GM12891 (cell line): ENCODE measurements around the gene PPP1R14D.
"Not testable (repeated sequence)": the region's sequence is repeated elsewhere in the genome, so short reads cannot be mapped to it uniquely, and the experiment has no call there.

Source experiments
- DNase-seq: peaks from one replicate; pipeline ENCODE4 v3.0.0; 2011; ENCODE audit warnings: low spot score; ENCODE audit not compliant: insufficient read length
- FAIRE-seq: peaks from 2 replicates; lab custom pipeline; 2011; peaks lifted over from hg19 to GRCh38; lab: Jason Lieb, UNC
- PAX5 ChIP-seq: IDR thresholded peaks from 2 replicates; pipeline ENCODE4 v1.6.1; 2011; ENCODE audit warnings: low read length, moderate library complexity, mild to moderate bottlenecking; ENCODE audit not compliant: insufficient read depth, severe bottlenecking
- POLR2A ChIP-seq: IDR thresholded peaks from 2 replicates; pipeline ENCODE4 v1.6.1; 2011; ENCODE audit warnings: low read depth, low read length, control low read depth
- POLR2AphosphoS5 ChIP-seq: IDR thresholded peaks from 2 replicates; pipeline ENCODE4 v1.6.1; 2011; ENCODE audit warnings: low read depth, low read length, control low read depth
- POU2F2 ChIP-seq: IDR thresholded peaks from 2 replicates; pipeline ENCODE4 v1.6.1; 2011; ENCODE audit warnings: low read depth, mild to moderate bottlenecking, control low read depth, low read length, moderate library complexity
- SPI1 ChIP-seq: IDR thresholded peaks from 2 replicates; pipeline ENCODE4 v1.6.1; 2011; ENCODE audit warnings: low read depth, low read length, control low read depth
- TAF1 ChIP-seq: IDR thresholded peaks from 2 replicates; pipeline ENCODE4 v1.6.1; 2011; ENCODE audit warnings: low read depth, low read length, control low read depth

The PPP1R14D gene

DNA sequence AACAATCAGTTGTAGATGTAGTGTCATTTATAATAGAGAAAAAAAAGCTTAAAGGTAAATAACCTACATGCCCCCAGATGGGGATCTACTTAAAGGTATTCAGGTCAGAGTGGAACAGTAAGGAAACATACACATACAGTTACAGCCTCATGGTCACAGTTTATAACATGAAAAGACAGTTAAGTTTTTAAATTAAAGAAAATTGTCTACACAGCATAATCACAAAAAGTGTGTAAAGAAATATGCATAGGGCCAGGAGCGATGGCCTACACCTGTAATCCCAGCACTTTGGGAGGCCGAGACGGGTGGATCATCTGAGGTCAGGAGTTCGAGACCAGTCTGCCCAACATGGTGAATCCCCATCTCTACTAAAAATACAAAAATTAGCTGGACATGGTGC lies 38.7 kb upstream of the PPP1R14D start:
- no peak for TF ChIP-seq POLR2AphosphoS5
- FAIRE-seq, result no peak
- no peak for DNase-seq

DNA sequence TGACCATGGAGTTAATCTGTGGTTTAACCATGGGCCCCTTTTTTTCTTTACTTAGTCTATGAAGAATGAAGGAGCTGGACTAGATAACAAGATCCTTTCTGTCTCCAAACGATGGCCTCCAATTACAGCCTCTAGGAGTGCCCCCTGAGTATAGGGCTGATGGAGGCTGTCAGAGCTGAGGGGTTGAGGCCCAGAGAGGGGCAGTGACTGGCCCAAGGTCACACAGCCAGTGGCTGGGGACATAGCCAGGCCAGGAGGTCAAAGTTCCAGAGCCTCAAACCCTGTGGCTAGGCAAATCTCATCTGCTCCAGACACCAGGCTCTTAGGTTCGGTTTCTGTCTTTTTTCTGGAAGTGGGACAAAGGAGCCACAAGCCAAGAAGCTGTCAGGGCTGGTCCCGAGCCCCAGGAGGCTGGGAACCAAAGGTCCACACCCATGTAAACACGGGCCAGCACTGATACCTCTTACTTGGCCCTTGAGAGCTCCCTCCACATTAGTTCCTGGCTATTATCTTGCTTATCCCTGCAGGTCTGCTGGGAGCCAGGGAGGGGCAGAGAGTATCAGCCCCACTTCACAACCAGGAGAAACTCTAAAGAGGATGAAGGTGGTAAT lies 35.3 kb upstream of the PPP1R14D start:
- FAIRE-seq (no peak), DNase-seq (no peak)
- TF ChIP-seq POLR2AphosphoS5 (no peak), SPI1 (no peak), PAX5 (no peak), TAF1 (no peak), POLR2A (no peak), POU2F2 (no peak)

DNA sequence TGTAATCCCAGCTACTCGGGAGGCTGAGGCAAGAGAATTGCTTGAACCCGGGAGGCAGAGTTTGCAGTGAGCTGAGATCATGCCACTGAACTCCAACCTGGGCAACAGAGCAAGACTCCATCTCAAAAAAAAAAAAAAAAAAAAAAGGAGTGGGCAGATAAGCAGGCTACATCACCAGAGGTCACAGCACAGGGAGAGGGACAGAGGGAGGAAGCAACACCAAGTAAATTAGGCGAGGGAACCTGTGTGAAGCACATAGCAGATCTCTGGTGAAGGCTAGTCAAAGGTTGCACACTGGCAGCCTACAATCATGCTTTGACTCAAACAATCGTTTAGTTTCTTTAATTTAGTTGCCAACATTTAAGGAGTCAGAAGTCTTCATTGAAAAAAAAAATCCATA lies 32.6 kb upstream of the PPP1R14D start:
- not testable (repeated sequence) for FAIRE-seq, DNase-seq

DNA sequence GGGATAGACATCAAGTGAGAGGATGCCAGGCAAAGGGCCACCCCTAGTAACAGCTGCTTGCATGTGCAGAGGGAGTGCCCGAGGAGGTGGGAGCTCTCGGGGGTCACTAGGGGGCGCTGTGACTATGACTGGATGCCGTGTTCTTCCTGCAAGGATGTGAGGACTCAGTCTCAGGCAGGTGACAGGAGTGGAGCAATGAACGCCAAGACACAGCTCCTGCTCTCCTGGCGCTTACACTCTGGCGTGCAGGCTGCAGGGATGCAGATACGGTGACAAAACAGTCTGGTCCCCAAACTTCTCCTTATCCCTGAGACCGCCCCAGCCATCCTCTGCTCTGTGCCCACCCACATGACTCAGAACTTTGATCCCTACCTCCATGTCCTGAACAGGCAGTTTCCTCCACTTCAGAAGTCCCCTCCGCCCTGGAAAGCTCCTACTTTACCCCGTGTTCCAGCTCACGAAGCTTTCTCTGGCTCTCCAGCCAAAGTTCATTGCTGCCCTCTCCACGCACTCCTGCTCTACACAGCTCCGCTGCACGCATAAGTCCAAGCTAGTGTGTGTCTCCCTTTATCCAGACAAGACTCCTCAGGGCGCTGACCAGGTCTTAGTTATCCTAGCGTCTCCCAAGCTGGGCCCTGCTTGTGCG lies 30.8 kb upstream of the PPP1R14D start:
- TF ChIP-seq PAX5, result no peak
- no peak for TF ChIP-seq SPI1
- no peak for TF ChIP-seq POLR2AphosphoS5
- no peak for TF ChIP-seq POLR2A
- no peak for TF ChIP-seq POU2F2
- no peak for TF ChIP-seq TAF1
- FAIRE-seq, result peak; percentile 94
- peak; percentile 69 for DNase-seq

DNA sequence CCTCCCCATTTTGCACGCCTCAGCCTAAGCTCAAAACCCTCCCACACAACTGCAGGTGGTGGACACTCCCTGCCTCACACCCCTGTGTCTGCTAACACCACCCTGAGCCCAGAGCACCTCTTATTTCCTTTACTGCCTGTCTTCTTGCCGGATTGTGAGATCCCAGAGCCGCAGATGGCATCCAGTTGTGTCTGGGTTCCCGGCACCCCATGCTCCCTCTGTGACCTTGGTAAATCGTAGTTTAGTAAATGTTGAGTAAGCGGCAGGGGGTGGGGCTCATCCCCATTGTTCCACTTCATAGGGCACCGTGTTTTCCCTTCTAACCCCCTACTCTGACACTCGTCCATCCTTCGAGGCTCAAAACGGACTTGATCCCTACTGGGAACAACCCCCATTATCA lies 30.2 kb upstream of the PPP1R14D start:
- no peak for TF ChIP-seq PAX5
- TF ChIP-seq TAF1, result no peak
- TF ChIP-seq POLR2A, result no peak
- TF ChIP-seq POU2F2, result no peak
- TF ChIP-seq POLR2AphosphoS5, result no peak
- no peak for TF ChIP-seq SPI1
- FAIRE-seq (no peak), DNase-seq (no peak)

DNA sequence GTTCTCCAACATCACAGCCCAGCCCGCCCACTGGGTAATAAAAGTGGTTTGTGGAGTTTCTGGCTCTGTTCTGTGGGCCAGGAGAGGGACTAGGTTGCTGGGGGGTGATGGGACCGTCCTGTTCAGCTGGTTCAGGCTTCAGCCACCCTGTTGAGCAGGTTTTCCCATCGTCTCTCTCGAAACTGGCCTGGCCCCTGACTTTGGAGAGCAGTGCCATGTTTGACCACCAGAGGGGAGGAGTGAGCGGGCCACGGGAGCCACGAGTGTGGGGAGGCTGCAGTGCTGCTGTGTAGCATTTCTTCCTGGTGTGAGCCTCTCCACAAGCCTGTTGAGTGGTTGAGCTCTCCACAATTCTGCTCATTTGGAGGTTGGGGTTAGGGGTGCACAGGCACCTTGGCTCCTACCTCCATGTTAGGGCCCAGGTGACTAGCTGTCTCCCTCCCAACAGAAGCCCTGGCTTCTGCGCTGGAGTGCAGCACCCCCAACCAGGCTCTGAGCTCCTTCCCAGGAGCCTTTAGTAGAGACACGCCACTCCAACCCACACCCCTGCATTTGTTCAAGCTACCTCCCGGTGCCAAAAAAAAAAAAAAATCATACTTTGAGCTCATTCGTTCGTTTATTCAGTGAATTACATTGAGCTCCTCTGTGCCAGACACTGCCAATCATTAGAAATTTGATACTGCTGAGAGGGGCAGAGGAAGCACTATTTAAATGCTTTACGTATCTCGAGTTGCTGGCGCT lies 29.3 kb upstream of the PPP1R14D start:
- peak; percentile 90 for FAIRE-seq
- 0 out of 2 replicates have a peak, but pooled peaks have one; percentile 26 for TF ChIP-seq POU2F2
- TF ChIP-seq TAF1, result no peak
- DNase-seq, result peak; percentile 86

DNA sequence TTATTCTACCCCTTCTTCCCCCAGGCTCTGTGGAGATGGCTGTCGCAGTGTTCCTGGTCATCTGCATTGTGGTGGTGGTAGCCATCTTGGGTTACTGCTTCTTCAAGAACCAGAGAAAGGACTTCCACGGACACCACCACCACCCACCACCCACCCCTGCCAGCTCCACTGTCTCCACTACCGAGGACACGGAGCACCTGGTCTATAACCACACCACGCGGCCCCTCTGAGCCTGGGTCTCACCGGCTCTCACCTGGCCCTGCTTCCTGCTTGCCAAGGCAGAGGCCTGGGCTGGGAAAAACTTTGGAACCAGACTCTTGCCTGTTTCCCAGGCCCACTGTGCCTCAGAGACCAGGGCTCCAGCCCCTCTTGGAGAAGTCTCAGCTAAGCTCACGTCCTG lies 28.2 kb upstream of the PPP1R14D start:
- DNase-seq, result no peak
- FAIRE-seq, result no peak
- TF ChIP-seq POLR2AphosphoS5, result no peak
- no peak for TF ChIP-seq POU2F2

DNA sequence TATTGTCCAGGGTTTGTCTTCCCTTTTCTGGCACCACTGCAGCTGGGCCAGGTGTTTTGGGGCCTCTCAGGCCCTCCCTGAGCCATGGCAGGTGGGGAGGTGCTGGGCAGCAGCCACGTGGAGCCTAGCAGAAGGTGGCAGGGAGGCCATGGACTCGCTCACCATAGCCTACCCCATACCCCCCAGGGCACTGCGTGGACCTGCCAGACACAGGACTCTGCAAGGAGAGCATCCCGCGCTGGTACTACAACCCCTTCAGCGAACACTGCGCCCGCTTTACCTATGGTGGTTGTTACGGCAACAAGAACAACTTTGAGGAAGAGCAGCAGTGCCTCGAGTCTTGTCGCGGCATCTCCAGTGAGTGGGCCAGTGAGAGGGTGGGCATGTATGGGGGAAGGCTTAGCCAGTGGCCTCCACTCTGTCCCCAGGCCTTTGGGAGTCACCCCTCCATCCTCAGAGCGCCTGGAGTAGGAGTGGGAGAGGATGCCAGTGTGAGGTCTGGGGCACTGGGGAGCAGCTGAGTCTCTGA lies 27.3 kb upstream of the PPP1R14D start:
- FAIRE-seq (no peak), DNase-seq (no peak)
- TF ChIP-seq POLR2A, result no peak
- TF ChIP-seq POU2F2, result no peak
- TF ChIP-seq POLR2AphosphoS5, result no peak
- TF ChIP-seq TAF1, result no peak
- TF ChIP-seq SPI1, result no peak
- no peak for TF ChIP-seq PAX5

DNA sequence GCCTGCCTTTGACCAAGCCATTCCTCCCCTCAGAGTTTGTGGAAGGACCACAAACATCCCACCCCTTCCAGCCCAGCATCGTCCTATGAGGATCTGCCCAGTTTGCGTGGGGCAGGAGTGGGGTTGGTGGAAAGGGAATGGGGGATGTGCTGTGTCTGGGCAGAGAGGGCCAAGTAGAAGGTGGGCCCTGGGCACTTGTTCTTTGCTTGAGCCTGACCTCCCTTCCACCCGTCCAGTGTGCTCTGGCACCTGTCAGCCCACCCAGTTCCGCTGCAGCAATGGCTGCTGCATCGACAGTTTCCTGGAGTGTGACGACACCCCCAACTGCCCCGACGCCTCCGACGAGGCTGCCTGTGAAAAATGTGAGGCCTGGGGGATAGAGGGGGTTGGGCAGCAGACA lies 25.7 kb upstream of the PPP1R14D start:
- DNase-seq (no peak), FAIRE-seq (no peak)
- TF ChIP-seq TAF1, result no peak

DNA sequence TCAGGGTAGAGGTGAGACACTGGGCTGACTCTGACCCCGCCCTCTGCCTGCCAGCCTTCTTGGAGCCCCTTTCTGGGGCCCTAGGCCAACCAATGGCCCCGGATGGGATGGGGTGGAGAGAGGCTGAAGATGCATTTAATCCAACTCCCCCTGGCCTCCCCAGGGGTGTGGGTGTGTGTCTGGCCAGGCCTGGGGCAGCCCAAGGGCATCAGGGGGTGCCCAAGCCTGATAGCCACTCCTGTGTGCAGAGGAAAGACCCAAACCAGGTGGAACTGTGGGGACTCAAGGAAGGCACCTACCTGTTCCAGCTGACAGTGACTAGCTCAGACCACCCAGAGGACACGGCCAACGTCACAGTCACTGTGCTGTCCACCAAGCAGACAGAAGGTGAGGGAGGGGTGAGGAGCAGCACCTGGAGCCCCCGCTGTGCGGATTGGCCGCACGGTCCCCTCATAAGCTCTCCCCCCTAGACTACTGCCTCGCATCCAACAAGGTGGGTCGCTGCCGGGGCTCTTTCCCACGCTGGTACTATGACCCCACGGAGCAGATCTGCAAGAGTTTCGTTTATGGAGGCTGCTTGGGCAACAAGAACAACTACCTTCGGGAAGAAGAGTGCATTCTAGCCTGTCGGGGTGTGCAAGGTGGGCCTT lies 24.9 kb upstream of the PPP1R14D start:
- FAIRE-seq, result no peak
- TF ChIP-seq POU2F2 (no peak), POLR2AphosphoS5 (no peak), TAF1 (no peak), SPI1 (no peak), PAX5 (no peak), POLR2A (no peak)

More for the DNA sequence above, 24.9 kb upstream of the PPP1R14D start:
- DNase-seq, result no peak
